ENCODE results near the gene GPC5.
"Not testable (repeated sequence)": the region's sequence is repeated elsewhere in the genome, so short reads cannot be mapped to it uniquely, and the experiment has no call there.

The GPC5 gene

GRCh38 chr13:91368676-91369440, 29.6 kb upstream of the GPC5 start:
- no peak for DNase-seq (ENCODE audit: low read depth in 2 of 2)

GRCh38 chr13:91369441-91369831, 29.0 kb upstream of the GPC5 start:
- DNase-seq (ENCODE audit: low read depth in 2 of 2), result peak; percentile 42 to 45

- no peak for DNase-seq (ENCODE audit: low read depth in 2 of 2)
Observed at GRCh38 chr13:91370501-91370900, 27.9 kb upstream of the GPC5 start.

GRCh38 chr13:91372911-91373310, 25.5 kb upstream of the GPC5 start:
- no peak for DNase-seq (ENCODE audit: low read depth in 2 of 2)

GRCh38 chr13:91375116-91375729, 23.2 kb upstream of the GPC5 start:
- no peak for DNase-seq (ENCODE audit: low read depth in 2 of 2)

- no peak for DNase-seq (ENCODE audit: low read depth in 2 of 2)
Observed at GRCh38 chr13:91381371-91381770, 17.1 kb upstream of the GPC5 start.

GRCh38 chr13:91383836-91384235, 14.6 kb upstream of the GPC5 start:
- no peak for DNase-seq (ENCODE audit: low read depth in 2 of 2)

- DNase-seq (ENCODE audit: low read depth in 2 of 2), result no peak
Observed at GRCh38 chr13:91384896-91385295, 13.5 kb upstream of the GPC5 start.

- no peak for DNase-seq (ENCODE audit: low read depth in 2 of 2)
Observed at GRCh38 chr13:91389186-91389585, 9.2 kb upstream of the GPC5 start.

GRCh38 chr13:91397595-91397994, 826 bp upstream of the GPC5 start:
- no peak for DNase-seq (ENCODE audit: low read depth in 2 of 2)

GRCh38 chr13:91399189-91400062, 1.0 kb downstream of the GPC5 start:
- DNase-seq (ENCODE audit: low read depth in 2 of 2), result no peak

- DNase-seq (ENCODE audit: low read depth in 2 of 2), result no peak
Observed at GRCh38 chr13:91400063-91400399, 1.6 kb downstream of the GPC5 start.

- DNase-seq (ENCODE audit: low read depth in 2 of 2), result no peak
Observed at GRCh38 chr13:91400671-91401070, 2.2 kb downstream of the GPC5 start.

GRCh38 chr13:91401920-91402319, 3.5 kb downstream of the GPC5 start:
- no peak for DNase-seq (ENCODE audit: low read depth in 2 of 2)

GRCh38 chr13:91405240-91405639, 6.8 kb downstream of the GPC5 start:
- DNase-seq (ENCODE audit: low read depth in 2 of 2), result no peak

- DNase-seq (ENCODE audit: low read depth in 2 of 2), result peak in 1 of 2 experiments; percentile 7
Observed at GRCh38 chr13:91406619-91407018, 8.2 kb downstream of the GPC5 start.

GRCh38 chr13:91408971-91409370, 10.6 kb downstream of the GPC5 start:
- no peak for DNase-seq (ENCODE audit: low read depth in 2 of 2)

- not testable (repeated sequence) for DNase-seq (ENCODE audit: low read depth in 2 of 2)
Observed at GRCh38 chr13:91416579-91416978, 18.2 kb downstream of the GPC5 start.

GRCh38 chr13:91417660-91418325, 19.4 kb downstream of the GPC5 start:
- no peak for DNase-seq (ENCODE audit: low read depth in 2 of 2)

- no peak for DNase-seq (ENCODE audit: low read depth in 2 of 2)
Observed at GRCh38 chr13:91426913-91427312, 28.5 kb downstream of the GPC5 start.

- not testable (repeated sequence) for DNase-seq (ENCODE audit: low read depth in 2 of 2)
Observed at GRCh38 chr13:91438674-91439073, 40.3 kb downstream of the GPC5 start.

- no peak for DNase-seq (ENCODE audit: low read depth in 2 of 2)
Observed at GRCh38 chr13:91450913-91451312, 52.5 kb downstream of the GPC5 start.

Measured in fibroblast of skin of left biceps (primary cell).